Spinal cord (tissue), 10 donors: ENCODE results near the gene LCE3D. TPM values are rescaled to one million over a fixed set of nuclear protein-coding genes. Genes with fewer than 3 reads are reported as not detected.

Experiments
- DNase-seq, 6 donors: peaks; one replicate each; pipeline versions ENCODE4 v3.0.0 to v3.0.0-alpha.2; 2013 to 2015; ENCODE audit warnings: low spot score in 6 of 6, low read depth in 4 of 6
- H3K27ac ChIP-seq: one replicate; pipeline ENCODE4 v1.5.1; 2013; ENCODE audit warnings: low read depth, low read length, control low read depth
- H3K27me3 ChIP-seq: one replicate; pipeline ENCODE4 v1.6.1; 2013; ENCODE audit warnings: low read length; ENCODE audit not compliant: control insufficient read depth, insufficient read depth
- H3K36me3 ChIP-seq: one replicate; pipeline ENCODE4 v1.6.1; 2013; ENCODE audit warnings: low read length; ENCODE audit not compliant: control insufficient read depth, insufficient read depth
- H3K4me1 ChIP-seq: one replicate; pipeline ENCODE4 v1.6.1; 2013; ENCODE audit warnings: low read length; ENCODE audit not compliant: control insufficient read depth, insufficient read depth
- H3K4me3 ChIP-seq: one replicate; pipeline ENCODE4 v1.5.1; 2013; ENCODE audit warnings: low read depth, low read length, control low read depth
- H3K9me3 ChIP-seq: one replicate; pipeline ENCODE4 v1.6.1; 2013; ENCODE audit warnings: low read length; ENCODE audit not compliant: control insufficient read depth, insufficient read depth
- WGBS: methylation state at CpG from one replicate; pipeline ENCODE4 v1.1.5; 2013; ENCODE audit warnings: missing lambda C conversion rate; ENCODE audit not compliant: insufficient coverage; 5-methylcytosine and 5-hydroxymethylcytosine counted together
- polyA plus RNA-seq, 2 donors: library from polyadenylated mRNA; unstranded; fragments of 120-200 nt; gene quantifications; one replicate each; pipeline ENCODE4 v1.2.1, GENCODE V29; 2013; ENCODE audit not compliant: insufficient read length in 2 of 2
- small RNA-seq: library from RNA; depleted of rRNA; stranded (forward); fragments of <200 nt; gene quantifications from one replicate; pipeline ENCODE3, GENCODE V24; 2014; ENCODE audit warnings: low replicate concordance
- total RNA-seq, 2 donors: library from RNA; depleted of rRNA in 1 of 2; stranded (reverse); fragments of 120-200 nt in 1 of 2; fragments of >200 nt in 1 of 2; gene quantifications; one replicate each; pipeline versions ENCODE4 v1.2.3 to v1.2.4, GENCODE V29; 2013 to 2014
- donor health status: healthy.

The LCE3D gene
- total and polyA plus RNA-seq, 4 donors: not detected

DNA sequence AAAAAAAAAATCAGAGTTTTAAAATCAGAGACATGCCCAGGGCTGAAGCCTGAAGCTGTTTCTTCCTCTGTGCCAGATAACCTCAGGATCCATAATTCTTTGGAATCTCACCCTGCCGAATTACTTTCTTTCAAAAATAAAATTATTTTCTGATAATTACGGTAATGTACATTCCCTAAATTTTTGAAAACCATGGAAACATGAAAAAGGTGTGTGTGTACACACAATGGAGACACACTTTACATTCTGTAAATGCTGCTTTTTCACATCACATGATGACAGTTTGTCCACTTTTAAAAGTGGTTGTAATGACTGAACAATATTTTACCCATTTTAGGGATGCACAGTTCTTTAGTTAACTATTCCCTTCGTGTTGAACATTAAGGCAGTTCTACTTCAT is 44.5 kb downstream of the LCE3D start:
- no peak for DNase-seq
- Histone ChIP-seq H3K9me3 (no peaks in the 10 kb centered on the region), H3K27me3 (no peaks in the 10 kb centered on the region), H3K36me3 (no peaks in the 10 kb centered on the region), H3K4me3 (no peak overlapping the region), H3K4me1 (no peaks in the 10 kb centered on the region), H3K27ac (no peak overlapping the region)
- no CpG with 5 or more reads among the region's 3 CpGs for WGBS

DNA sequence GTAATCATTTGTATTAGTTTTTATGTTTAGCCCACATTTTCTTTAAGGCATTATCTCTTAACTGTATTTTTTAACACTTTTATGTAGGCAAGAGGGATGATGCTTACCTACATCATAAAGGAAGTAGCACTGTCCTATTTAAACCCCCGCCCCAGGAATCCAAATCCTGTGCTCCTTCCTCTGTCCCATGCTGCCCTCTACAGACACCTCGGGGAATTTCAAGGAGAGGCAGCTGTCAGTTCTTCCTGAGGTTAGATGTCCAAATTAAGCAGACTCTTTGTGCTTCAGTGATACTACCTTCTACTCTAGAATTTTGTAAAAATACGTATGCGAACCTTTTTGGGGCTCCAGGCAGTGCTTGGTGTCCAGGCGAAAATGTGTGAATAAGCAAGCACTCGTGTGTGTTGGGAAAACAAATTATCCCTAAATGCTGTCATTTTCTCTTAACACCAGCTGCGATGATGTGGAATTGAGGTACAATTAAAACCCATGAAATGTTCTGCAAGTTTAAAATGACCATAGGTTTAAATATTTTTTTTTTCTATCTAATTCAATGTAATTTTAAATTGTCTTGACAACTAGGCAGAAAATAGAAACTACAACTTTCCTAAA is 46.9 kb downstream of the LCE3D start:
- no peak overlapping the region for H3K27ac ChIP-seq
- no peaks in the 10 kb centered on the region for H3K36me3 ChIP-seq
- H3K4me3 ChIP-seq: no peak overlapping the region
- no peaks in the 10 kb centered on the region for H3K4me1 ChIP-seq
- DNase-seq: peak in 2 of 6 donors; percentile 3 to 14
- 0% methylated on average over 2 of the region's 7 CpGs for WGBS
- H3K9me3 ChIP-seq: no peaks in the 10 kb centered on the region
- H3K27me3 ChIP-seq: peaks cover 2% of the 10 kb centered on the region

Small RNA genes within 50 kb of the gene (small RNA-seq; reads per million reads assigned to genes)
- gene LCE3A (not detected), gene LCE3B (not detected)

Other genes starting within 250 kb of the LCE3D start
- not detected for gene FLG2, start 220.5 kb downstream of the LCE3D start, total RNA-seq
- under 1 TPM; 0.03 to 0.11 TPM for gene FLG2, start 220.5 kb downstream of the LCE3D start, polyA plus RNA-seq
- gene CRNN, start 166.3 kb downstream of the LCE3D start, total RNA-seq: not detected
- gene CRNN, start 166.3 kb downstream of the LCE3D start, polyA plus RNA-seq: not detected
- not detected for gene LCE5A, start 69.7 kb downstream of the LCE3D start, total RNA-seq
- gene LCE5A, start 69.7 kb downstream of the LCE3D start, polyA plus RNA-seq: under 1 TPM in 1 of 2 donors, not detected in 1; 0.20 TPM
- gene CRCT1, start 66.0 kb downstream of the LCE3D start, total RNA-seq: not detected
- not detected for gene CRCT1, start 66.0 kb downstream of the LCE3D start, polyA plus RNA-seq
- not detected for gene LCE3E, start 13.7 kb downstream of the LCE3D start, total RNA-seq
- not detected for gene LCE3E, start 13.7 kb downstream of the LCE3D start, polyA plus RNA-seq
- gene LCE3C, start 19.7 kb upstream of the LCE3D start, total RNA-seq: not detected
- not detected for gene LCE3C, start 19.7 kb upstream of the LCE3D start, polyA plus RNA-seq
- not detected for gene LCE3B, start 33.3 kb upstream of the LCE3D start, total RNA-seq
- gene LCE3B, start 33.3 kb upstream of the LCE3D start, polyA plus RNA-seq: not detected
- gene LCE3A, start 42.6 kb upstream of the LCE3D start, total RNA-seq: not detected
- not detected for gene LCE3A, start 42.6 kb upstream of the LCE3D start, polyA plus RNA-seq
- not detected for gene LCE2D, start 82.9 kb upstream of the LCE3D start, total RNA-seq
- not detected for gene LCE2D, start 82.9 kb upstream of the LCE3D start, polyA plus RNA-seq
- not detected for gene LCE2C, start 94.8 kb upstream of the LCE3D start, total RNA-seq
- gene LCE2C, start 94.8 kb upstream of the LCE3D start, polyA plus RNA-seq: not detected
- gene LCE2B, start 105.6 kb upstream of the LCE3D start, total RNA-seq: not detected
- not detected for gene LCE2B, start 105.6 kb upstream of the LCE3D start, polyA plus RNA-seq
- not detected for gene LCE2A, start 117.8 kb upstream of the LCE3D start, total RNA-seq
- not detected for gene LCE2A, start 117.8 kb upstream of the LCE3D start, polyA plus RNA-seq
- gene LCE4A, start 127.6 kb upstream of the LCE3D start, total RNA-seq: not detected
- not detected for gene LCE4A, start 127.6 kb upstream of the LCE3D start, polyA plus RNA-seq
- not detected for gene KPRP, start 177.5 kb upstream of the LCE3D start, total RNA-seq
- not detected for gene KPRP, start 177.5 kb upstream of the LCE3D start, polyA plus RNA-seq
- gene LCE1F, start 194.6 kb upstream of the LCE3D start, total RNA-seq: not detected
- not detected for gene LCE1F, start 194.6 kb upstream of the LCE3D start, polyA plus RNA-seq
- gene LCE1E, start 205.7 kb upstream of the LCE3D start, total RNA-seq: not detected
- gene LCE1E, start 205.7 kb upstream of the LCE3D start, polyA plus RNA-seq: not detected
- not detected for gene LCE1D, start 216.2 kb upstream of the LCE3D start, total RNA-seq
- gene LCE1D, start 216.2 kb upstream of the LCE3D start, polyA plus RNA-seq: under 1 TPM in 1 of 2 donors, not detected in 1; 0.39 TPM
- not detected for gene LCE1C, start 226.1 kb upstream of the LCE3D start, total RNA-seq
- not detected for gene LCE1C, start 226.1 kb upstream of the LCE3D start, polyA plus RNA-seq
- not detected for gene LCE1B, start 231.5 kb upstream of the LCE3D start, total RNA-seq
- not detected for gene LCE1B, start 231.5 kb upstream of the LCE3D start, polyA plus RNA-seq
- gene LCE1A, start 247.0 kb upstream of the LCE3D start, total RNA-seq: not detected
- gene LCE1A, start 247.0 kb upstream of the LCE3D start, polyA plus RNA-seq: not detected